Lower lobe of right lung (tissue), 2 donors: ENCODE data around the gene NR6A1. TPM values are rescaled to one million over a fixed set of nuclear protein-coding genes. Genes with fewer than 3 reads are reported as not detected.

Experiments
- ATAC-seq, 2 donors: fragments of 200-7000 bp; cut with Tn5 transposase; one replicate each; pipeline ENCODE4 v1.9.1; 2020 to 2022; ENCODE audit warnings: mild to moderate bottlenecking in 2 of 2, moderate library complexity in 2 of 2
- DNase-seq: peaks from one replicate; pipeline ENCODE4 v3.0.0-alpha.2; 2020
- H3K27ac ChIP-seq: fragments of 200-600 bp; one replicate; pipeline ENCODE4 v1.8.0; 2022
- H3K27me3 ChIP-seq: fragments of 200-600 bp; one replicate; pipeline ENCODE4 v1.8.0; 2022; ENCODE audit warnings: low read depth
- H3K36me3 ChIP-seq: fragments of 200-600 bp; one replicate; pipeline ENCODE4 v1.8.0; 2022; ENCODE audit warnings: mild to moderate bottlenecking
- H3K4me1 ChIP-seq: fragments of 200-600 bp; one replicate; pipeline ENCODE4 v1.8.0; 2022
- H3K4me3 ChIP-seq: fragments of 200-600 bp; one replicate; pipeline ENCODE4 v1.8.0; 2022; ENCODE audit warnings: mild to moderate bottlenecking
- H3K9me3 ChIP-seq: fragments of 200-600 bp; one replicate; pipeline ENCODE4 v1.8.0; 2022
- CTCF ChIP-seq: fragments of 200-600 bp; IDR thresholded peaks from one replicate; pipeline ENCODE4 v1.8.0; 2022; ENCODE audit warnings: antibody characterized with exemption, mild to moderate bottlenecking
- intact Hi-C: fragments of 100-400 bp; cut with DNase I; formaldehyde crosslinking; loops from one replicate; pipeline ENCODE4 v1.11.0; 2022
- total RNA-seq: library from RNA; stranded (reverse); fragmentation: NEBNext Ultra II Directional; extraction: Animal tissue kit (Norgen Biotek cat#: 25700); gene quantifications from one replicate; pipeline ENCODE4 v1.2.1, GENCODE V29; 2021
- donor health status: DM: no; HTN: yes; CAD: no; lungs with severe emphysema.

NR6A1 gene
- total RNA-seq, 1 donor from 2014 or later = 4.5 TPM

- Histone ChIP-seq H3K27me3 (no peaks in the 10 kb centered on the region), H3K9me3 (no peaks in the 10 kb centered on the region), H3K36me3 (no peaks in the 10 kb centered on the region), H3K4me3 (no peak overlapping the region), H3K27ac (no peak overlapping the region), H3K4me1 (peaks cover 18% of the 10 kb centered on the region)
- DNase-seq (no peak), ATAC-seq (no peak)
- TF ChIP-seq CTCF = no peak
- intact Hi-C loops = no loop called here
These were observed 177.9 kb downstream of the NR6A1 start for GRCh38 chr9:124593200-124593599.

- Histone ChIP-seq H3K4me3 (no peak overlapping the region), H3K27me3 (no peaks in the 10 kb centered on the region), H3K9me3 (no peaks in the 10 kb centered on the region), H3K4me1 (peaks cover 18% of the 10 kb centered on the region), H3K27ac (no peak overlapping the region), H3K36me3 (no peaks in the 10 kb centered on the region)
- intact Hi-C loops = no loop called here
- DNase-seq (no peak), ATAC-seq (no peak)
- TF ChIP-seq CTCF = no peak
These were observed 180.0 kb downstream of the NR6A1 start for GRCh38 chr9:124590889-124591641.

GRCh38 chr9:124584631-124585030 lies 186.5 kb downstream of the NR6A1 start:
- Histone ChIP-seq H3K27me3 (no peaks in the 10 kb centered on the region), H3K36me3 (no peaks in the 10 kb centered on the region), H3K4me1 (no peaks in the 10 kb centered on the region), H3K4me3 (no peak overlapping the region), H3K9me3 (no peaks in the 10 kb centered on the region), H3K27ac (no peak overlapping the region)
- no peak for ATAC-seq
- DNase-seq = no peak
- intact Hi-C loops = no loop called here
- TF ChIP-seq CTCF = no peak

- DNase-seq (no peak), ATAC-seq (peak; percentile 70 to 78)
- TF ChIP-seq CTCF = no peak
These were observed 188.0 kb downstream of the NR6A1 start for GRCh38 chr9:124583134-124583533.

GRCh38 chr9:124580186-124580585 lies 190.9 kb downstream of the NR6A1 start:
- Histone ChIP-seq H3K9me3 (no peaks in the 10 kb centered on the region), H3K4me1 (no peaks in the 10 kb centered on the region), H3K27me3 (no peaks in the 10 kb centered on the region), H3K36me3 (no peaks in the 10 kb centered on the region), H3K4me3 (no peak overlapping the region), H3K27ac (no peak overlapping the region)
- no peak for DNase-seq
- ATAC-seq = no peak
- intact Hi-C loops = no loop called here
- TF ChIP-seq CTCF = no peak

More at GRCh38 chr9:124583134-124583533, 188.0 kb downstream of the NR6A1 start:
- Histone ChIP-seq H3K27ac (no peak overlapping the region), H3K9me3 (no peaks in the 10 kb centered on the region), H3K27me3 (no peaks in the 10 kb centered on the region), H3K4me1 (no peaks in the 10 kb centered on the region), H3K36me3 (no peaks in the 10 kb centered on the region), H3K4me3 (no peak overlapping the region)
- intact Hi-C loops = no loop called here
